T-cell (primary cell): ENCODE results near the gene SDE2. TPM values are rescaled to one million over a fixed set of nuclear protein-coding genes. Genes with fewer than 3 reads are reported as not detected.
A peak's percentile ranks its signal among the peaks of the same experiment; 100 is the strongest.

Experiments used
- ATAC-seq, 4 experiments: fragments of 200-7000 bp in 3 of 4; fragments of 150-1000 bp in 1 of 4; cut with Tn5 transposase; replicated peaks in 1 of 4; 1 replicate in 3 of 4; 2 replicates in 1 of 4; pipeline ENCODE4 v1.10.0; 2021; ENCODE audit warnings: moderate library complexity in 3 of 4, mild to moderate bottlenecking in 2 of 4, moderate number of reproducible peaks in 1 of 4
- CTCF ChIA-PET, 2 donors: fragments of 300-600 bp; sonication (Branson Sonifier 250); formaldehyde crosslinking; loops; one replicate each; lab custom pipeline; 2022; ENCODE audit warnings: antibody characterized with exemption in 2 of 2; lab: Charles Lee
- POLR2A ChIA-PET, 2 donors: fragments of 300-600 bp; sonication (Branson Sonifier 250); formaldehyde crosslinking; loops; one replicate each; lab custom pipeline; 2022; ENCODE audit warnings: antibody characterized with exemption in 2 of 2; lab: Charles Lee
- DNase-seq, 35 experiments: peaks; one replicate each; pipeline versions ENCODE4 v3.0.0 to v3.0.0-alpha.2; 2013 to 2023
- H3K27ac ChIP-seq: one replicate; pipeline ENCODE4 v1.5.1; 2013; ENCODE audit warnings: low read length
- H3K27me3 ChIP-seq, 2 experiments: replicated peaks in 1 of 2; 1 replicate in 1 of 2; 2 replicates in 1 of 2; pipeline versions ENCODE4 v1.6.1 to v1.7.0; 2013; ENCODE audit warnings: low read length in 1 of 2, mixed read lengths in 1 of 2; ENCODE audit not compliant: control insufficient read depth in 2 of 2, insufficient read depth in 2 of 2; ENCODE audit errors: extremely low read depth in 1 of 2
- H3K36me3 ChIP-seq, 2 donors: 1 replicate in 1 of 2; 2 replicates in 1 of 2; pipeline versions ENCODE4 v1.6.1 to v1.7.0; 2013; ENCODE audit warnings: low read length in 1 of 2; ENCODE audit not compliant: control insufficient read depth in 2 of 2, insufficient read depth in 1 of 2; ENCODE audit errors: extremely low read depth in 1 of 2
- H3K4me1 ChIP-seq, 2 experiments: 1 replicate in 1 of 2; 2 replicates in 1 of 2; pipeline versions ENCODE4 v1.6.1 to v1.7.0; 2013; ENCODE audit warnings: low read length in 2 of 2, mixed read lengths in 1 of 2; ENCODE audit not compliant: insufficient read depth in 2 of 2, control insufficient read depth in 1 of 2; ENCODE audit errors: extremely low read depth in 1 of 2
- H3K4me3 ChIP-seq, 2 donors: 1 replicate in 1 of 2; 2 replicates in 1 of 2; pipeline versions ENCODE4 v1.5.1 to v1.7.0; 2013; ENCODE audit warnings: mild to moderate bottlenecking in 2 of 2, low read length in 1 of 2, moderate library complexity in 1 of 2; ENCODE audit not compliant: control insufficient read depth in 1 of 2; ENCODE audit errors: extremely low read depth in 1 of 2
- H3K9me3 ChIP-seq: 2 replicates; pipeline ENCODE4 v1.7.0; 2013
- H3K27ac Mint-ChIP-seq, 2 donors: one replicate each; pipeline ENCODE4 v1.8.0; 2020 to 2021; ENCODE audit warnings: mild to moderate bottlenecking in 2 of 2, mixed read lengths in 2 of 2
- H3K27me3 Mint-ChIP-seq, 2 donors: one replicate each; pipeline ENCODE4 v1.8.0; 2021 to 2022; ENCODE audit warnings: mixed read lengths in 2 of 2
- H3K36me3 Mint-ChIP-seq: one replicate; pipeline ENCODE4 v1.8.0; 2021; ENCODE audit warnings: mixed read lengths
- H3K4me1 Mint-ChIP-seq, 3 donors: one replicate each; pipeline ENCODE4 v1.8.0; 2020 to 2022; ENCODE audit warnings: mixed read lengths in 3 of 3, mild to moderate bottlenecking in 1 of 3
- H3K4me3 Mint-ChIP-seq, 3 donors: one replicate each; pipeline ENCODE4 v1.8.0; 2020 to 2022; ENCODE audit warnings: mild to moderate bottlenecking in 3 of 3, mixed read lengths in 3 of 3, moderate library complexity in 3 of 3
- H3K9me3 Mint-ChIP-seq, 3 donors: one replicate each; pipeline ENCODE4 v1.8.0; 2020 to 2022; ENCODE audit warnings: mixed read lengths in 3 of 3
- WGBS: methylation state at CpG from one replicate; pipeline ENCODE4 v1.1.5; 2013; ENCODE audit warnings: missing lambda C conversion rate; ENCODE audit not compliant: insufficient coverage; 5-methylcytosine and 5-hydroxymethylcytosine counted together
- total RNA-seq, 35 experiments: library from RNA in 6 of 35; stranded (reverse) in 6 of 35; fragments of 120-200 nt in 1 of 35; gene quantifications; one replicate each; pipeline versions ENCODE4 v1.2.1 to v1.2.4 and lab custom pipeline; 2013 to 2026

SDE2 gene
- total RNA-seq, 5 donors from 2014 or later (not counting 1 experiment from before 2014, with no cell fraction given) = 19.6 to 36.1 (median 21.8) TPM

GRCh38 chr1:225945564-225945963 lies 53.6 kb downstream of the SDE2 start:
- Mint-ChIP-seq H3K4me3 (no peak overlapping the region), H3K4me1 (peaks cover 10 to 15% (median 11%) of the 10 kb centered on the region in 3 donors), H3K27me3 (peaks cover under 1 to 13% of the 10 kb centered on the region in 2 donors), H3K9me3 (no peaks in the 10 kb centered on the region), H3K36me3 (no peaks in the 10 kb centered on the region), H3K27ac (no peak overlapping the region)
- ATAC-seq = no peak
- H3K27me3 ChIP-seq = peaks cover 0 to 13% of the 10 kb centered on the region in 2 experiments
- H3K36me3 ChIP-seq = no peaks in the 10 kb centered on the region
- no peak overlapping the region for H3K4me3 ChIP-seq
- peaks cover 2 to 13% of the 10 kb centered on the region in 2 experiments for H3K4me1 ChIP-seq
- ChIA-PET CTCF (interaction anchor here in 1 of 2 donors (1.1 kb wide), 1 partner anchor 18 kb away, joined by 3 read pairs; no protein-coding TSS in a partner anchor), POLR2A (no interaction called here)
- no peak overlapping the region for H3K27ac ChIP-seq
- DNase-seq = no peak
- WGBS = 94% methylated on average over 2 of the region's 4 CpGs
- no peaks in the 10 kb centered on the region for H3K9me3 ChIP-seq

GRCh38 chr1:225944951-225945350 lies 54.2 kb downstream of the SDE2 start:
- Histone ChIP-seq H3K9me3 (no peaks in the 10 kb centered on the region), H3K4me3 (no peak overlapping the region), H3K4me1 (peaks cover 2 to 13% of the 10 kb centered on the region in 2 experiments), H3K27ac (no peak overlapping the region), H3K36me3 (no peaks in the 10 kb centered on the region), H3K27me3 (peaks cover 0 to 10% of the 10 kb centered on the region in 2 experiments)
- ATAC-seq = peak; percentile 45 to 83 (median 66)
- H3K4me3 Mint-ChIP-seq = peak overlapping the region in 1 of 3 donors; percentile 56
- H3K9me3 Mint-ChIP-seq = no peaks in the 10 kb centered on the region
- no peaks in the 10 kb centered on the region for H3K36me3 Mint-ChIP-seq
- DNase-seq = no peak
- no peak overlapping the region for H3K27ac Mint-ChIP-seq
- POLR2A ChIA-PET = no interaction called here
- 42% methylated on average over 2 of the region's 7 CpGs for WGBS
- H3K4me1 Mint-ChIP-seq = peaks cover 10 to 18% (median 11%) of the 10 kb centered on the region in 3 donors
- H3K27me3 Mint-ChIP-seq = peaks cover 0 to 8% of the 10 kb centered on the region in 2 donors
- CTCF ChIA-PET = interaction anchor here in 1 of 2 donors (1.1 kb wide), 1 partner anchor 19 kb away, joined by 3 read pairs; no protein-coding TSS in a partner anchor

- Histone ChIP-seq H3K27me3 (peaks cover 0 to 7% of the 10 kb centered on the region in 2 experiments), H3K4me1 (peaks cover 2 to 13% of the 10 kb centered on the region in 2 experiments), H3K36me3 (no peaks in the 10 kb centered on the region), H3K4me3 (no peak overlapping the region), H3K9me3 (no peaks in the 10 kb centered on the region), H3K27ac (no peak overlapping the region)
- WGBS = no CpG with 5 or more reads among the region's 2 CpGs
- ATAC-seq (no peak), DNase-seq (no peak)
- ChIA-PET CTCF (no interaction called here), POLR2A (no interaction called here)
- H3K4me1 Mint-ChIP-seq = peaks cover 10 to 18% (median 11%) of the 10 kb centered on the region in 3 donors
- no peak overlapping the region for H3K27ac Mint-ChIP-seq
- peak overlapping the region in 1 of 3 donors; percentile 56 for H3K4me3 Mint-ChIP-seq
- no peaks in the 10 kb centered on the region for H3K9me3 Mint-ChIP-seq
- H3K27me3 Mint-ChIP-seq = peaks cover 0 to 8% of the 10 kb centered on the region in 2 donors
- H3K36me3 Mint-ChIP-seq = no peaks in the 10 kb centered on the region
These were observed 54.8 kb downstream of the SDE2 start for GRCh38 chr1:225944387-225944786.

GRCh38 chr1:225943582-225943981 lies 55.6 kb downstream of the SDE2 start:
- WGBS = no CpG with 5 or more reads among the region's 4 CpGs
- CTCF ChIA-PET = no interaction called here
- peaks cover 0 to 8% of the 10 kb centered on the region in 2 donors for H3K27me3 Mint-ChIP-seq
- no peak overlapping the region for H3K27ac ChIP-seq
- H3K27ac Mint-ChIP-seq = no peak overlapping the region
- DNase-seq (no peak), ATAC-seq (no peak)
- no peaks in the 10 kb centered on the region for H3K36me3 Mint-ChIP-seq
- H3K27me3 ChIP-seq = peaks cover 0 to 9% of the 10 kb centered on the region in 2 experiments
- no peaks in the 10 kb centered on the region for H3K9me3 Mint-ChIP-seq
- peaks cover 2 to 13% of the 10 kb centered on the region in 2 experiments for H3K4me1 ChIP-seq
- POLR2A ChIA-PET = no interaction called here
- H3K4me1 Mint-ChIP-seq = peaks cover 10 to 18% (median 11%) of the 10 kb centered on the region in 3 donors
- H3K4me3 ChIP-seq = no peak overlapping the region
- no peaks in the 10 kb centered on the region for H3K9me3 ChIP-seq
- no peaks in the 10 kb centered on the region for H3K36me3 ChIP-seq
- no peak overlapping the region for H3K4me3 Mint-ChIP-seq

GRCh38 chr1:225942574-225942973 lies 56.6 kb downstream of the SDE2 start:
- peaks cover 0 to 7% of the 10 kb centered on the region in 2 donors for H3K27me3 Mint-ChIP-seq
- no peak overlapping the region for H3K27ac ChIP-seq
- WGBS = no CpG with 5 or more reads among the region's 7 CpGs

GRCh38 chr1:225941942-225942222 lies 57.3 kb downstream of the SDE2 start:
- peaks cover 10 to 18% (median 11%) of the 10 kb centered on the region in 3 donors for H3K4me1 Mint-ChIP-seq
- POLR2A ChIA-PET = no interaction called here

More at GRCh38 chr1:225942574-225942973, 56.6 kb downstream of the SDE2 start:
- Mint-ChIP-seq H3K9me3 (no peaks in the 10 kb centered on the region), H3K4me1 (peaks cover 10 to 18% (median 11%) of the 10 kb centered on the region in 3 donors), H3K27ac (no peak overlapping the region), H3K36me3 (no peaks in the 10 kb centered on the region), H3K4me3 (no peak overlapping the region)
- no peaks in the 10 kb centered on the region for H3K9me3 ChIP-seq
- POLR2A ChIA-PET = interaction anchor here (0.5 to 0.7 kb wide), 2 partner anchors 25 to 170 kb away, joined by 5 to 7 read pairs; no protein-coding TSS in a partner anchor
- H3K4me1 ChIP-seq = peaks cover 2 to 13% of the 10 kb centered on the region in 2 experiments
- ATAC-seq (no peak), DNase-seq (no peak)
- H3K4me3 ChIP-seq = no peak overlapping the region
- H3K27me3 ChIP-seq = peaks cover 0 to 9% of the 10 kb centered on the region in 2 experiments
- CTCF ChIA-PET = interaction anchor here in 1 of 2 donors (0.6 kb wide), 1 partner anchor 21 kb away, joined by 4 read pairs; no protein-coding TSS in a partner anchor
- H3K36me3 ChIP-seq = no peaks in the 10 kb centered on the region

More at GRCh38 chr1:225941942-225942222, 57.3 kb downstream of the SDE2 start:
- H3K27ac ChIP-seq = no peak overlapping the region
- Mint-ChIP-seq H3K9me3 (no peaks in the 10 kb centered on the region), H3K27me3 (peaks cover 0 to 3% of the 10 kb centered on the region in 2 donors), H3K36me3 (no peaks in the 10 kb centered on the region), H3K4me3 (no peak overlapping the region), H3K27ac (no peak overlapping the region)
- DNase-seq (no peak), ATAC-seq (no peak)
- no peak overlapping the region for H3K4me3 ChIP-seq
- CTCF ChIA-PET = no interaction called here
- no peaks in the 10 kb centered on the region for H3K36me3 ChIP-seq
- H3K9me3 ChIP-seq = no peaks in the 10 kb centered on the region
- no CpG with 5 or more reads among the region's 1 CpG for whole genome bisulfite sequencing
- H3K27me3 ChIP-seq = peaks cover 0 to 9% of the 10 kb centered on the region in 2 experiments
- H3K4me1 ChIP-seq = peaks cover 2 to 13% of the 10 kb centered on the region in 2 experiments
